Lung (tissue), 12 donors: ENCODE measurements around the gene PRLR. TPM values are rescaled to one million over a fixed set of nuclear protein-coding genes. Genes with fewer than 3 reads are reported as not detected.

Source experiments
- ATAC-seq: fragments of 200-7000 bp; cut with Tn5 transposase; one replicate; pipeline ENCODE4 v1.9.1; 2020; ENCODE audit warnings: moderate number of reproducible peaks; ENCODE audit not compliant: insufficient read depth, low FRiP score
- DNase-seq, 3 donors: peaks; one replicate each; pipeline ENCODE4 v3.0.0-alpha.2; 2013 to 2017
- H3K27ac ChIP-seq, 2 donors: one replicate each; pipeline ENCODE4 v1.5.1; 2013; ENCODE audit warnings: mild to moderate bottlenecking in 2 of 2, moderate library complexity in 2 of 2, control low read depth in 1 of 2, inconsistent platforms in 1 of 2, low read depth in 1 of 2, low read length in 1 of 2
- H3K27me3 ChIP-seq, 3 donors: one replicate each; pipeline ENCODE4 v1.5.1; 2013; ENCODE audit warnings: low read length in 2 of 3; ENCODE audit not compliant: control insufficient read depth in 3 of 3, insufficient read depth in 3 of 3
- H3K36me3 ChIP-seq, 4 donors: one replicate each; pipeline ENCODE4 v1.5.1; 2013; ENCODE audit warnings: low read length in 4 of 4, mild to moderate bottlenecking in 1 of 4, moderate library complexity in 1 of 4; ENCODE audit not compliant: control insufficient read depth in 4 of 4, insufficient read depth in 4 of 4
- H3K4me1 ChIP-seq, 5 donors: one replicate each; pipeline ENCODE4 v1.5.1; 2013; ENCODE audit warnings: low read length in 5 of 5, mild to moderate bottlenecking in 2 of 5, moderate library complexity in 1 of 5; ENCODE audit not compliant: control insufficient read depth in 5 of 5, insufficient read depth in 5 of 5
- H3K4me3 ChIP-seq: one replicate; pipeline ENCODE4 v1.5.1; 2013; ENCODE audit warnings: mild to moderate bottlenecking, control low read depth, moderate library complexity
- H3K9ac ChIP-seq, 2 donors: one replicate each; pipeline ENCODE4 v1.5.1; 2013; ENCODE audit warnings: low read length in 2 of 2, control low read depth in 1 of 2; ENCODE audit not compliant: insufficient read depth in 1 of 2
- H3K9me3 ChIP-seq, 4 donors: one replicate each; pipeline ENCODE4 v1.5.1; 2013; ENCODE audit warnings: low read length in 3 of 4, mild to moderate bottlenecking in 1 of 4, moderate library complexity in 1 of 4; ENCODE audit not compliant: control insufficient read depth in 4 of 4, insufficient read depth in 3 of 4
- WGBS, 2 donors: extraction: QIAGEN DNeasy Blood & Tissue Kit; methylation state at CpG; one replicate each; pipeline ENCODE4 v1.1.7; 2013; 5-methylcytosine and 5-hydroxymethylcytosine counted together
- polyA plus RNA-seq, 2 donors: library from polyadenylated mRNA; stranded (reverse); fragments of 200-250 nt; gene quantifications; one replicate each; pipeline ENCODE4 v1.2.1, GENCODE V29; 2013
- total RNA-seq, 2 donors: library from RNA; depleted of rRNA in 1 of 2; stranded (reverse); fragments of >200 nt in 1 of 2; gene quantifications; one replicate each; pipeline ENCODE4 v1.2.1, GENCODE V29; 2014 to 2021
- TF ChIP-seq, protein P1 (sequence below): IDR thresholded peaks from 2 replicates; pipeline ENCODE4 v1.5.1; 2012; ENCODE audit warnings: mild to moderate bottlenecking; ENCODE audit errors: control extremely low read depth, extremely low read depth
- donor health status: control.
- donor health status: control.
- donor health status: Bipolar disorder and iron deficiency.
- donor health status: healthy.
- donor health status: DM: yes; HTN: yes; CAD: no.

PRLR gene
- total and polyA plus RNA-seq, 4 donors: 0.02 to 3.4 (median 0.76) TPM

DNA sequence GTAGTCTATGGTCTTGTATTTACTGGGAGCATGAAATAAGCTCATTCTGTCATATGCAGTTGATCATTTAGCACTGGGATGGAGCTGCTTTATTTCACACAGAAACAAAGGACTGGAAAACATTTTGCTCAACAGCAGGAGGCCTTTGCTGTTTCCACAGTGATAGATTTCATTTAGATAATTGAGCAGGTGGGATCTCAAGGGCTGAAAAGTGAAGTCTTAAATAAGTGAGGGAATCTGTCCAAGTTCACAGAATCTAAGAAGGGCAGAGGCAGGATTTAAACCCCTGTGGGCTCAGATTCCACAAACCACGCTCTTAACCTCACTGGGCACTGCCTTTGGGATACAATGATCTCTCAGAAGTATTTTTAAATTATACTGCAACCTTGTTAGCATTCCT, 47.8 kb downstream of the PRLR start:
- Histone ChIP-seq H3K36me3 (peaks cover 0 to 2% (median 0%) of the 10 kb centered on the region in 4 donors), H3K4me1 (peaks cover 0 to 12% (median 0%) of the 10 kb centered on the region in 5 donors), H3K27ac (no peak overlapping the region), H3K9me3 (peaks cover 0 to 3% (median 0%) of the 10 kb centered on the region in 4 donors), H3K27me3 (no peaks in the 10 kb centered on the region), H3K9ac (no peak overlapping the region), H3K4me3 (no peak overlapping the region)
- 68 to 90% methylated on average over 1 of the region's 1 CpG for WGBS, 2 donors
- no peak for ATAC-seq
- TF ChIP-seq, protein P1, sequence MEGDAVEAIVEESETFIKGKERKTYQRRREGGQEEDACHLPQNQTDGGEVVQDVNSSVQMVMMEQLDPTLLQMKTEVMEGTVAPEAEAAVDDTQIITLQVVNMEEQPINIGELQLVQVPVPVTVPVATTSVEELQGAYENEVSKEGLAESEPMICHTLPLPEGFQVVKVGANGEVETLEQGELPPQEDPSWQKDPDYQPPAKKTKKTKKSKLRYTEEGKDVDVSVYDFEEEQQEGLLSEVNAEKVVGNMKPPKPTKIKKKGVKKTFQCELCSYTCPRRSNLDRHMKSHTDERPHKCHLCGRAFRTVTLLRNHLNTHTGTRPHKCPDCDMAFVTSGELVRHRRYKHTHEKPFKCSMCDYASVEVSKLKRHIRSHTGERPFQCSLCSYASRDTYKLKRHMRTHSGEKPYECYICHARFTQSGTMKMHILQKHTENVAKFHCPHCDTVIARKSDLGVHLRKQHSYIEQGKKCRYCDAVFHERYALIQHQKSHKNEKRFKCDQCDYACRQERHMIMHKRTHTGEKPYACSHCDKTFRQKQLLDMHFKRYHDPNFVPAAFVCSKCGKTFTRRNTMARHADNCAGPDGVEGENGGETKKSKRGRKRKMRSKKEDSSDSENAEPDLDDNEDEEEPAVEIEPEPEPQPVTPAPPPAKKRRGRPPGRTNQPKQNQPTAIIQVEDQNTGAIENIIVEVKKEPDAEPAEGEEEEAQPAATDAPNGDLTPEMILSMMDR: no peak
- no peak for DNase-seq

DNA sequence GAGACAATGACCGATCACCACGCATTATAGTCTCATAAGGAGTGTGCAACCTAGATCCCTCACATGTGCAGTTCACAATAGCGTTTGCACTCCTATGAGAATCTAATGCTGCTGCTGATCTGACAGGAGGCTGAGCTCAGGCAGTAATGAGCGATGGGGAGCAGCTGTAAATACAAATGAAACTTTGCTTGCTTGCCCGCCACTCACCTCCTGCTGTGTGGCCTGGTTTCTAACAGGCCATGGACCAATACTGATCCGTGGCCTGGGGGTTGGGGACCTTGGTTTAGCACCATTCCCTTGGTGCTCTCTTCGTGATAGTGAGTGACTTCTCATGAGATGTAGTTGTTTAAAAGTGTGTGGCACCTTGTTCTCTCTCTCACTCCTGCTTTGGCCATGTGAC, 50.2 kb downstream of the PRLR start:
- WGBS, 2 donors: 94 to 95% methylated on average over 7 of the region's 7 CpGs
- DNase-seq (no peak), ATAC-seq (no peak)
- no peak overlapping the region for H3K9ac ChIP-seq
- H3K27me3 ChIP-seq: no peaks in the 10 kb centered on the region
- TF ChIP-seq, protein P1: no peak
- peaks cover 0 to 3% (median 1%) of the 10 kb centered on the region in 4 donors for H3K9me3 ChIP-seq
- H3K4me1 ChIP-seq: peaks cover 0 to 12% (median 0%) of the 10 kb centered on the region in 5 donors
- peaks cover 0 to 2% (median 0%) of the 10 kb centered on the region in 4 donors for H3K36me3 ChIP-seq
- no peak overlapping the region for H3K27ac ChIP-seq
- no peak overlapping the region for H3K4me3 ChIP-seq

DNA sequence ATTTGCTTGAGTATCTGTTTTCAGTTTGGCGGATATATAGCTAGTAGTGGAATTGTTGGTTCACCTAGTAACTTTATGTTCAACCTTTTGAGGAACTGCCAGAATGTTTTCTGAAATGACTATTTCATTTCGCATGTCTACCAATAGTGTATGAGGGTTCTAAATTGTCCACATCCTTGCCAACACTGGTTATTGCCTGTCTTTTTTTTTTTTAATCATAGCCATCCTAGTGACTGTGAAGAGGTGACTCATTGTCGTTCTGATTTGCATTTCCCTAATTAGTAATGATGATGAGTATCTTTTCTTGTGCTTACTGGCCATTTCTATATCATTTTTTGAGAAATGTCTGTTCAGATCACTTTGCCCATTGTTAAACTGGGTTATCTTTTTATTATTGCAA, 52.5 kb downstream of the PRLR start:
- ATAC-seq (no peak), DNase-seq (no peak)
- WGBS, 2 donors: 91 to 94% methylated on average over 3 of the region's 3 CpGs
- H3K9me3 ChIP-seq: peaks cover 0 to 3% (median 1%) of the 10 kb centered on the region in 4 donors
- no peaks in the 10 kb centered on the region for H3K27me3 ChIP-seq
- no peak overlapping the region for H3K27ac ChIP-seq
- no peak overlapping the region for H3K9ac ChIP-seq
- no peak overlapping the region for H3K4me3 ChIP-seq
- TF ChIP-seq, protein P1: no peak
- peaks cover 0 to 2% (median 0%) of the 10 kb centered on the region in 4 donors for H3K36me3 ChIP-seq
- peaks cover 0 to 5% (median 0%) of the 10 kb centered on the region in 5 donors for H3K4me1 ChIP-seq

DNA sequence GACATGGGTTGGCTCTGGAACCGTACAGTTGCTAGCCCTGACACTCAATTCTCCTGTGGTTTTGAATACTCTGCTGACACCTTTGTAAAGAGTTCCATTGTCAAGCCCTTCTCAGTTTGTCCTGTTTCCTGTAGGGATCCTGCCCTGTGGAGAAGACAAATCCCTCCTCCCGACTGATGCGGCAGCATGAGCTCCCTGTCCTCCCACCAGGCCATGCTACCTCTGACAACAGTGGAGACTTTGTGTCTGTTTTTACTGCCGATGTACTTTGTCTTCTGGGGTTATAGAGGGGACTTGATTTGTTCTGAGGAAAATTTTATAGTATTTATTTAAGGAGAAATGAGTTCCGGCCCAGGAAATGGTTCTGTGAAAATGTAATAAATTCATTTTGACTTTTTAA, 57.8 kb downstream of the PRLR start:
- Histone ChIP-seq H3K4me1 (no peaks in the 10 kb centered on the region), H3K27ac (no peak overlapping the region), H3K4me3 (no peak overlapping the region), H3K9me3 (peaks cover 0 to 3% (median 0%) of the 10 kb centered on the region in 4 donors), H3K9ac (no peak overlapping the region), H3K27me3 (no peaks in the 10 kb centered on the region), H3K36me3 (no peaks in the 10 kb centered on the region)
- 89 to 91% methylated on average over 5 of the region's 5 CpGs for WGBS, 2 donors
- DNase-seq (no peak), ATAC-seq (no peak)
- TF ChIP-seq, protein P1: no peak
